Middle frontal gyrus (tissue), 1 donor: Measurements from ENCODE around the gene MED12L.
A peak's percentile ranks its signal among the peaks of the same experiment; 100 is the strongest.
"Not testable (repeated sequence)": the region's sequence is repeated elsewhere in the genome, so short reads cannot be mapped to it uniquely, and the experiment has no call there.

Source experiments
- DNase-seq: peaks from one replicate; pipeline ENCODE4 v3.0.0-alpha.2; 2015; ENCODE audit warnings: low spot score; ENCODE audit errors: extremely low spot score

The MED12L gene

GRCh38 chr3:151085227-151085888, at the start of gene MED12L:
Gene MED12L (plus strand): TSS chr3:151085664. CDS start chr3:151086927, 1,263 bp downstream.
- peak; percentile 62 for DNase-seq

- no peak for DNase-seq
These were observed 47.6 kb upstream of the MED12L start for GRCh38 chr3:151037746-151038477.

- no peak for DNase-seq
These were observed 40.8 kb upstream of the MED12L start for GRCh38 chr3:151044706-151045105.

DNA sequence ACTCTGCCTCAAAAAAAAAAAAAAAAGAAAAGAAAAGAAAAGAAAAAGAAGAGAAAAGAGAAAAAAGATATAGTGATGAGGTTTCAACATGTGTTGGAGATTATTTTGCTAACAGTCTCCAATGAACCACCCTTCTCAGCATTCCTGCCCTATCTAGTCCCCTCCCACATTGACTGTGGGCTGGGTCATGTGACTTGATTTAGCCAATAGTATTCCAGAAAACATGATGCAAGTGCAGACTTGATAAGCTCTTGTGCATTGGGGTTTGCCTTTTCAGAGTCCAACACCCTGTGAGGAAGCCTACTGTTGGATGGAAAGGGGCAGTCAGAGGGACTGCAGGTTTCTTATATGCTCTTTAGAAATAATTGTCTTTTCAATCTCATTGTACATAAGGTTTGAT, 37.8 kb upstream of the MED12L start:
- DNase-seq, result no peak

GRCh38 chr3:151051533-151051932, 33.9 kb upstream of the MED12L start:
- no peak for DNase-seq

DNA sequence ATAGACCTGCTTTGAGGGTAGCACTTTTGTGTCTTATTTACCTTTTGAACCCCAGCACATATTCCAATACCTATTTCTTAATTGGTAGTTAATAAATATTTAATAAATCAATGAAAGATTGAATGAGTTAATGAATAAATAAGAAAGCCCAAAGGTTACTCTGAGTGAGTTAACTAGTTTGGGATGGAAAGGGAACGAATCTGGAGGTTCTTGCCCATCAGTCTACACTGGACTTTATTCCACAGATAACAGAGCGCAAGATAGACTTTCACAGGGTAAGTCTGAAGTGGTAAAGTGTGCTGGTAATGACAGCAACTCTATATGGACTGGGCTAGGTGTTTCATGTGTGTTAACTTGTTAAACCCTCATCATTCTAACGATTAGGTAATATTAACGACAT, 33.1 kb upstream of the MED12L start:
- DNase-seq, result no peak

DNA sequence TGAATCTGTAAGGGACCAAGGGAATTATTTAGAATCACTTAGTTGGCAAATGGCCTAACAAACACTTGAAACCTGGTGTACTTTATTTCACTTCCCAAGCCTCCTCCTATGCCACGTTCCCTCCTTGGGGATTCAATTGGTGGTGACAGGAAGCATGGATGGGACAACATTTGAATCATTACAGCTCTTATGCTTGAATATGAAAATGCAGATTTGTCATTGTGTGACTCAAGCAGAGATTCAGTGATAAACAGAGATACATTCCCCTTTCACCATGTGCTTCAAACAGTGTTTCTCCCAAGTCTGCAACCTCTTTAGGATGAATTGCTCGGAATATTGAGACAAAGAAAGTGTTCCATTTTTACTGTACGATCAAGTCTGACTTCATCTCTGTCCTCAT, 32.7 kb upstream of the MED12L start:
- no peak for DNase-seq

GRCh38 chr3:151058740-151059139, 26.7 kb upstream of the MED12L start:
- no peak for DNase-seq

DNA sequence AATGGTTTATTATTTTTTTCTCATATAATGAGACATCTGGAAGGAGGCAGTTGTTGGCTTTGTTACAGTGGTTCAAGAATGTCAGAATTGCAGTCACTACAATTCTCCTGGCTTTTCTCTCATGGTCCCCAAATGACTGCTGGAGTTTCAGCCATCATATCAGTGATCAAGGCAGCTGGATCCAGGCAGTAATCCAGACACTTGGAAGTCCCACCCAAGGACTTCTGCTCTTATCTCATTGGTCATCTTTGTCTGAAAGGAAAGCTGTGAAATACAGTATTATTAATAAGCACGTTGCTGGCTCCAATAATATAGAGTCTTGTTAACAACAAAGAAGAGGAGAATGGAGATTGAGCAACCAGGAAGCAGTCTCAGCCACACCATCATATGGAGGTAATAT, 22.9 kb upstream of the MED12L start:
- DNase-seq, result no peak

GRCh38 chr3:151067158-151067557, 18.3 kb upstream of the MED12L start:
- DNase-seq, result no peak

- not testable (repeated sequence) for DNase-seq
These were observed 12.6 kb upstream of the MED12L start for GRCh38 chr3:151072842-151073241.

DNA sequence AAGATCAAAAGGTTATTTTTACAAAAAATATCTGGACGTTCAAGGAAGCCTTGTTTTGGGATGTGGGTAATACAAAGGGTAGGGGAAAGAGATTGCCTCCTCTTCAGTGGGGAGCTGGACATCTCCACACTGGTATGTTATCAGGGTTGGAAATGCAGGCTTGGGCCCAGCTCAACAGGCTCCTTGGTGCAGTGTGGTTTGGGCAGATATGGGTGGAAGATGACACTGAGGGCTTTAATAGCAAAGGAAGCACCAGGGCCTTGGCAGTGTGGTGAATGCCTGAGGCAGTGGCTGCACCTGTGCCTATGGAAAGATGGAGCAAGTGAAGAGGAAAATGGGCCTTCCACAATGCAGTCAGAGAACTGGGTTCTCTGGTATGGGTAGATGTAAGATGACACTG, 11.2 kb upstream of the MED12L start:
- DNase-seq, result no peak

- DNase-seq, result no peak
These were observed 9.4 kb upstream of the MED12L start for GRCh38 chr3:151075869-151076562.

DNA sequence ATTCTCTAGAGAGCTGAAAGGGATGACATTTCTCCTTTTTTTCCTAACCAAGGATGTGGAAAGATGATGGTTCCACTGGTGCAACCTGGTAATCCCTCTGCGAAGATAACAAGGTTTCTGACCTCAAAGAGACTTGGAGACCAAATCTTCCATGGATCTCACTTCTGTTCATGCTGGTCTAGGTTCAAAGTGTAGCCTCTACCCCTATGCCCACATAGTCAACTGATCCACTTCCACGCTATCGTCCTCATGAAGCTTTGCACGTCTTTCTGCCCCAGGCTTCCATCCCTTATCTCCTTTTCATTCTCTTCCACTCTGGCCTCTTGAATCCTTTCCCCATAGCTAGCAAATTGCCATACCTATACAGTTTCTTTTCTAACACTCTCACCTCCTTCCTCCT, 8.8 kb upstream of the MED12L start:
- DNase-seq, result no peak

- DNase-seq, result not testable (repeated sequence)
These were observed 4.4 kb upstream of the MED12L start for GRCh38 chr3:151081082-151081481.

DNA sequence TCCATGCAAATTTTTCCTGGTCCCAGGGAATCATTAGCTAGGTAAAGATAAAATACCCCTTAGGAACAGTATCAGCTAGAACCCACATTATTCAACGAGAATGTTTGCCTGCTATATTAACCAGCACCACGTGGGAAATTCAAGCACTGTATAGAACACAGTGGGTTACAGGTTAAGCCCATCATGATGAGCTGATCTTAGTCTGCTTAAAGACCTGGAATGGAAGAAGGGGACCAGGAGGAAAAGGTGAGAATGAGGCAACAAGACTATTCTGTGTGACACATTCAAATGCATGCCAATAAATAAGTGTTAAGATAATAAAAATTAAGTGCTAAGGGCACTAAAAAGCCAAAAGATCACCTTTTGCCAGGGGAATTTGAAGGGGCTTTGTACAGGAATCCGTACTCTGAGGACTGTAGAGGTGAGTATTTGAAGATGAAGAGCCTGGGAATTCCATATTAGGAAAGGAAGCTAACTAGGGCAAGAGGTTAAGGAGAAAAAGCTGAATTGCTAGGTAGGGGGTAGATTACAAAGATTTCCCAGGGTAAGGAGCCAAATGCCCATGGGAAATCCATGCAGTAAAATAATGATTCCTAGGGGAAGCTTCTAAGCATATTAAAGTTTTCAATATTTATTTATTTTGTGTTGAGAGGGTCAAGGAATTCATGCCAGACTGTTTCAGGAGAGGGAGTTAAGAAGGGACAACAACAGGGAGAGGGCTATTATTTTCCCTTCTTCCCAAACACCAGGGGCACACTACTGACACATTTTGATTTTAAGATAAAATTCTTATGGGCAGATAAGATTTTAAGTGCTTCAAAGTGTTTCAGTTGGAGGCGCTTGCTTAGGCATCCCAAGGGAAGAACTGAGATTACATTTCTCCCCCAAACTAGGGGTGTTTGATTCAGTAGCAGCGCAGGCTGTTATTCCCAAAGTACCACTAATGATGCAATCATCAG, 2.3 kb upstream of the MED12L start:
- no peak for DNase-seq

GRCh38 chr3:151084893-151085226, 604 bp upstream of the MED12L start:
- DNase-seq, result no peak

- no peak for DNase-seq
These were observed 522 bp downstream of the MED12L start for GRCh38 chr3:151085889-151086483.

GRCh38 chr3:151086484-151087456, 1.3 kb downstream of the MED12L start:
- peak; percentile 69 for DNase-seq

- no peak for DNase-seq
These were observed 2.2 kb downstream of the MED12L start for GRCh38 chr3:151087648-151088047.
